Fibroblast of lung (primary cell): ENCODE results near the gene RAB6C.
"Not testable (repeated sequence)": the region's sequence is repeated elsewhere in the genome, so short reads cannot be mapped to it uniquely, and the experiment has no call there.

ENCODE experiments used
- EZH2 ChIP-seq: IDR thresholded peaks from 2 replicates; pipeline ENCODE4 v1.5.1; 2012; ENCODE audit warnings: low read length, control low read depth, mild to moderate bottlenecking; ENCODE audit errors: missing control alignments
- TF ChIP-seq, protein P1 (sequence below), 2 donors: IDR thresholded peaks in 1 of 2; conservative IDR thresholded peaks in 1 of 2; 1 replicate in 1 of 2; 2 replicates in 1 of 2; pipeline ENCODE4 v1.5.1; 2011 to 2012; ENCODE audit warnings: low read length in 2 of 2, control low read depth in 1 of 2, inconsistent platforms in 1 of 2, low read depth in 1 of 2, mild to moderate bottlenecking in 1 of 2

DNA sequence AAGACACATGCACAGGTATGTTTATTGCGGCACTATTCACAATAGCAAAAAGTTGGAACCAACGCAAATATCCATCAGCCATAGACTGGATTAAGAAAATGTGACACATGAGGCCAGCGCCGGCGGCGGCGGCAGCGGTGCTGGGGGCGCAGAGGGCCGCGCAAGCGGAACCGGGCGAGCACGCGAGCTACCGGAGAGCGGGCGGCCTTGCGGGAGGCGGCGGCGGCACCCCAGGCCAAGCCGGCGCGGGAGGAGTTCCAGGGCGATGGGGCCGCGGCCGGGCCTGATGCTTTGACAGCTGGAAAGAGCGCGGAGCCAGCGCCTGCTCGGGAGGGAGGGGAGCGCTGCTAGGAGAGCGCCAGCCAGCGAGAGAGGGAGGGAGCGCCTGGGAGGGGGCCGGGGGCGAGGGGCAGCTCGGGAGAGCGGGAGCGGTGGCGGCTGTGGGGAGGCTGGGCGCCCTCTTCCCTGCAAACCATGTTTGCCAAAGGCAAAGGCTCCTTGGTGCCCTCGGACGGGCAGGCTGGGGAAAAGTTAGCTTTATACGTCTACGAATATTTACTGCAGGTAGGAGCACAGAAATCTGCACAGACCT lies 13.0 kb downstream of the RAB6C start:
- TF ChIP-seq, protein P1, sequence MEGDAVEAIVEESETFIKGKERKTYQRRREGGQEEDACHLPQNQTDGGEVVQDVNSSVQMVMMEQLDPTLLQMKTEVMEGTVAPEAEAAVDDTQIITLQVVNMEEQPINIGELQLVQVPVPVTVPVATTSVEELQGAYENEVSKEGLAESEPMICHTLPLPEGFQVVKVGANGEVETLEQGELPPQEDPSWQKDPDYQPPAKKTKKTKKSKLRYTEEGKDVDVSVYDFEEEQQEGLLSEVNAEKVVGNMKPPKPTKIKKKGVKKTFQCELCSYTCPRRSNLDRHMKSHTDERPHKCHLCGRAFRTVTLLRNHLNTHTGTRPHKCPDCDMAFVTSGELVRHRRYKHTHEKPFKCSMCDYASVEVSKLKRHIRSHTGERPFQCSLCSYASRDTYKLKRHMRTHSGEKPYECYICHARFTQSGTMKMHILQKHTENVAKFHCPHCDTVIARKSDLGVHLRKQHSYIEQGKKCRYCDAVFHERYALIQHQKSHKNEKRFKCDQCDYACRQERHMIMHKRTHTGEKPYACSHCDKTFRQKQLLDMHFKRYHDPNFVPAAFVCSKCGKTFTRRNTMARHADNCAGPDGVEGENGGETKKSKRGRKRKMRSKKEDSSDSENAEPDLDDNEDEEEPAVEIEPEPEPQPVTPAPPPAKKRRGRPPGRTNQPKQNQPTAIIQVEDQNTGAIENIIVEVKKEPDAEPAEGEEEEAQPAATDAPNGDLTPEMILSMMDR (conservative IDR thresholded peaks at IDR 0.05 in 1 of 2, IDR thresholded peaks at IDR 0.05 in 1 of 2; ENCODE audit: low read depth in 1 of 2, low read length in 2 of 2): not testable (repeated sequence)
- not testable (repeated sequence) for TF ChIP-seq EZH2
